ENCODE measurements around the gene OTULIN. TPM values are rescaled to one million over a fixed set of nuclear protein-coding genes. Genes with fewer than 3 reads are reported as not detected.

Gene OTULIN
- total and polyA plus RNA-seq, 2 experiments from 2014 or later: 24.3 to 43.9 TPM

GRCh38 chr5:14615365-14615764 is 49.2 kb upstream of the OTULIN start (continued):
- TF ChIP-seq REST (IDR thresholded peaks at IDR 0.05; ENCODE audit: unreplicated experiment): no peak
- no peak for TF ChIP-seq ZNF114 (CRISPR knock-in tag; IDR thresholded peaks at IDR 0.05)
- no peak for TF ChIP-seq CTCF (conservative IDR thresholded peaks at IDR 0.05; ENCODE audit: low read depth in 2 of 2)
- TF ChIP-seq EZH2phosphoT487 (IDR thresholded peaks at IDR 0.05; ENCODE audit: unreplicated experiment): no peak
- TF ChIP-seq POLR2AphosphoS5 (IDR thresholded peaks at IDR 0.05; ENCODE audit: low read depth): no peak
- no peak for TF ChIP-seq CREB1 (CRISPR knock-in tag; IDR thresholded peaks at IDR 0.05; ENCODE audit: low read depth)
- TF ChIP-seq ZNF331 (CRISPR knock-in tag; IDR thresholded peaks at IDR 0.05; ENCODE audit: low read depth): no peak
- TF ChIP-seq JUNB (IDR thresholded peaks at IDR 0.05; ENCODE audit: unreplicated experiment): no peak

GRCh38 chr5:14617441-14617840 is 47.1 kb upstream of the OTULIN start:
- no peaks in the 10 kb centered on the region for H3K9me3 Mint-ChIP-seq
- DNase-seq (ENCODE audit: low spot score) (no peak), ATAC-seq (no peak)
- no peak overlapping the region for H3K27ac Mint-ChIP-seq
- H3K27me3 ChIP-seq (ENCODE audit: insufficient read depth): no peaks in the 10 kb centered on the region
- no peaks in the 10 kb centered on the region for H3K27me3 Mint-ChIP-seq (ENCODE audit: insufficient read depth, low read depth, poor library complexity)
- no peak overlapping the region for H3K4me3 Mint-ChIP-seq
- H3K79me2 ChIP-seq (replicated peaks; ENCODE audit: insufficient read depth): no peaks in the 10 kb centered on the region
- H4K20me1 ChIP-seq (replicated peaks; ENCODE audit: insufficient read depth): no peaks in the 10 kb centered on the region; the same call in 1 of the 2 replicates
- no peaks in the 10 kb centered on the region for H3K4me1 Mint-ChIP-seq
- no peaks in the 10 kb centered on the region for H3F3A ChIP-seq (replicated peaks; ENCODE audit: low read depth)
- H3K36me3 ChIP-seq (ENCODE audit: insufficient read depth): no peaks in the 10 kb centered on the region
- H3K4me3 ChIP-seq: no peak overlapping the region
- H3K4me1 ChIP-seq (ENCODE audit: insufficient read depth): no peaks in the 10 kb centered on the region
- no peak overlapping the region for H3K4me2 ChIP-seq
- no peaks in the 10 kb centered on the region; the same call in 2 of the 3 replicates for H3K36me3 Mint-ChIP-seq (ENCODE audit: low read depth)
- H2AFZ ChIP-seq: no peak overlapping the region
- no peaks in the 10 kb centered on the region for H3K9me2 ChIP-seq (ENCODE audit: insufficient read depth)
- H3K27ac ChIP-seq (ENCODE audit: low read depth): no peak overlapping the region
- TF ChIP-seq ETS1 (IDR thresholded peaks at IDR 0.05) (no peak), ZNF462 (CRISPR knock-in tag; IDR thresholded peaks at IDR 0.05) (no peak), EZH2 (IDR thresholded peaks at IDR 0.05; ENCODE audit: low read depth, unreplicated experiment) (no peak), NANOG (IDR thresholded peaks at IDR 0.05; ENCODE audit: borderline replicate concordance) (no peak), CREB1 (CRISPR knock-in tag; IDR thresholded peaks at IDR 0.05; ENCODE audit: low read depth) (no peak), ZNF331 (CRISPR knock-in tag; IDR thresholded peaks at IDR 0.05; ENCODE audit: low read depth) (no peak)

All from GM23338 (cell line).